DMS 273 (cell line): ENCODE data around the gene CALML6.

ENCODE experiments used
- DNase-seq: peaks from one replicate; lab custom pipeline; 2025; ENCODE audit not compliant: unreplicated experiment; lab: John Stamatoyannopoulos, UW

Gene CALML6

DNA sequence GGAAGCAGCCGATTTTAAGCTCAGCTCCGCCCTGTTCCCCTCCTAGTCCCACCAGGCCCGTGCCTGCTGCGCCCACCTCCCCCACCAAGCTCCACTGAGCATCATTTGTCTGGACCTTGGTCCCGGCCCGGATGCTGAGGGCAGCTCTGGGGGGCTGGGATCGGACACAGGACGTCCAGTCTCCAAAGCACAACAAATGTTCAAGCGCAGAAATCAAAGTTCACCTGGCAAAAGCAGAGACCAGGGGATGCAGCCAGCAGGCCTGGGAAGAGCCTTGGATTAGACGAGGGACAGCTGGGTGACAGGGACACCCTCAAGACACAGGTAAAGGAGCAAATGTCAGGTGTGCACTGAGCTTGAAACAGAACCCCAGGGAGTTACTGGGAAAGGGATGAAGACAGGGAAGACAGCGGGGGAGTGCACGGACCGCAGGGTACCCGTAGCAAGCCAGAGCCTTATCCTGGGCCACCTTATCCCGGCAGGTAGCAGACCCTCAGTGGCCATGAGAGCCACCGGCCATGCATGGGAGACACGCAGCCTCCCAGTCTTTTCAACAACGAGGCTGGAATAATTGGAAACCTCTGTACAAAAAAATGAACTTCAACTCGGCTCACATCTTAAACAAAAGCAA is 26.3 kb downstream of the CALML6 start:
- DNase-seq = no peak

GRCh38 chr1:1941868-1942752 is 27.1 kb downstream of the CALML6 start:
- DNase-seq = no peak

DNA sequence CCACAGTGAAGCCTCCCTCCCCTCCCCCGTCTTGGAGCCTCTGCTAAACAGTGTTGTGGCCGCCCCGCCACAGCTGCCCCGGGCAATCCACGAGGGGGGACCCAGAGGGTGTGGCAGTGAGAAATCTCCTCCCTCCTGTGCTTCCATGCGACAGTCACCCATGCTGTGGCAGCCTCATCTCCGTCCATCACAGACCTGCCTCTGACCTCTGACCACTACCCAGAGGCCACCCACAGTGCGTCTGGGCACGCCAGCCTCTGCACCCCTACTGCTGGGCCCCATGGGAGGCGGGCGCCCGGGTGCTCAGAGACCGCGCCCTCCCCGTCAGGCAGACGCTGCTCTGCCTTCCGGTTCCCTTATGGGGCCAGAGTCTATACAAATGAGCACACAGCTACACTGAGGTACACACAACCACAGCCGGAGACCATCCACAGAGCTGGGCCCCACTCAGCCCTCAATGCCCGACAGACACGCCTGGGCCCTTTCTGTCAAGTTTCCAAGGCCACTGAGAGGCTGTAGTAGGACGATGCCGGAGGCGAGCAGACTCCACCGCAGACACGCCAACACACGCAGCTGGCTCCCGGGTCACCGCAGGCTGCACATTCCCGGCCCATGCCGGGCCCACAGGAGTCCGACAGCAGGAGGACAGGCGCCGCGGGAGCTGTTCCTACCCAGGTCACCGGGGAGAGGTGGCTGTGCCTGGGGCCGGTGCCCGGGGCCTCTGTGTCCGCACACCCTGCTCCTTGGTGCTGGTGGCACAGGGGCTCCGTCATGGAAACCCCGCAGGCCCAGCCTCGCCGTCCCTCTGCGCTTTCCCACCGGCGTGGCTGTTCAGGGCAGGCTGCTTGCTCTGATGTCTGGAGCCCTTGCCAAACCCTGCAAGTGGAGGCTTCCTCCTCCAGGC is 27.9 kb downstream of the CALML6 start:
- no peak for DNase-seq

DNA sequence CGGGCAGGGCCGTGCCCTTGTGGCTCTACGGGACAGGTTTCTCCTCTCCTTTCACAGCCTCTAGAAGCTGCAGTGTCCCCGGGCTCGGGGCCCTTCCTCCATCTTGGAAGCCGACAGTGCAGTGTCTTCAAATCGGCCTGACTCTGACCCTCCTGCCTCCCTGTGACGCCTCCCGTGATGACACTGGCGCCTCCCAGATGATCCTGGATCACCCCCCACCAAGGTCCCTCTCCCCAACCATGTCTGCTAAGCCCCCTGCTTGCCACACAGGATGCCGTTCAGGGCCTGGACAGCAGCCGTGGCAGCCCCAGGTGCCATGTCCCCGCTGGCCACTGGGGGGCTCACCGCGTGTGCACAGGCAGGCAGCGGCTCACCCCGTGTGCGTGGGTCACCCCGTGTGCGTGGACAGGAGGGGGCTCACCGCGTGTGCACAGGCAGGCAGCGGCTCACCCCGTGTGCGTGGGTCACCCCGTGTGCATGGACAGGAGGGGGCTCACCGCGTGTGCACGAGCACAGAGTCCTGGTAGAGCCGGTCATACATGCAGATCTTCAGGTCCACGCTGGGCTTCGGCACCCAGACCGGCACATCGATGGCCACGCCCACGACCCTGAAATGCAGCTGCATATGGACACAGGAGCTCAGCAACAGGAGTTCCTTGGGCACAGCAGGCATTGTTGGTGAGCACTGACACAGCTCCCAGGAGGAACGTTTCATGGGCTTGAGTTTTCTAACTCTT is 28.9 kb downstream of the CALML6 start:
- peak; percentile 71 for DNase-seq

DNA sequence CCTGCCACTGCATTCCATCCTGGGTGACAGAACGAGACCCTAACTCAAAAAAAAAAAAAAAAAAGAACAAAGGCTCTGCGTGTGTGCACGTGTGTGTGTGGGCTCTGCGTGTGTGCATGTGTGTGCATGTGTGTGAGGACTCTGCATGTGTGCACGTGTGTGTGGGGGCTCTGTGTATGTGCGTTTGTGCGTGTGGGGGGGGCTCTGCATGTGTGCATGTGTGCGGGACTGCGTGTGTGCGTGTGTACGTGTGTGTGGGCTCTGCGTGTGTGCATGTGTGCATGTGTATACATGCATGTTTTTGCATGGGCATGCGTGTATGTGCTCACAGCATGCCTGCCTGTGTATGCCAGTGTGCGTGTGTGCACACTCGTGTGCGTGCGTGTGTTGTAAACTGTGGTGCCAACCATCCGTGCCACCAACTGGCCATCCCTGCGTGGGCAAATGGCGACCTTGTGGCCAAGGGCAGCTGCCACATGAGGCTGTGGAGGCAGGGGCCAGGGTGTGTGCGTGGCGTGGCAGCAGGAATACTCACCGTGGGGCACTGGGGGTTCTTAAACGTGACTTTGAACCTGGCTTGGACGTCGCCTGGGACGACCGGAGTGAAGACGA is 30.8 kb downstream of the CALML6 start:
- no peak for DNase-seq

DNA sequence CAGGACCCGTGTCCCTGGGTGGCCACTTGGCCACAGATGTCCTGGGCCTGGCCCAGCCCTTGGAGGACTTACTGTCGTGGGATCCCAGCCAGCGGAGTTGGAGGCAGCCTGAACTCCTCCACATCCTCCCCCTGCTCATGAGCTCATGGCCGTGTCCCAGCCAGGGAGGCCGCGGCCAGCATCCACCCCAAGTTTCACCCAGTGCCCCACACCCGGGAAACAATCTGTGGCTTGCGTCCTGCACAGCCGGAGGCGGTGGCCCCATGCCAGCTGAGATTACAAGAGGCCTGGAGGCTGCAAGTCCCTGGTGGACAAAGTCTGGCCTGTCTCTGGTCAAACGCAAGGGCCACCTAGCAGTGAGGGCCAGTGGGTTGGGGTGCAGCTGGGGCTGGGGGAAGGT is 31.5 kb downstream of the CALML6 start:
- peak; percentile 65 for DNase-seq

GRCh38 chr1:1947493-1947892 is 32.4 kb downstream of the CALML6 start:
- peak; percentile 85 for DNase-seq

DNA sequence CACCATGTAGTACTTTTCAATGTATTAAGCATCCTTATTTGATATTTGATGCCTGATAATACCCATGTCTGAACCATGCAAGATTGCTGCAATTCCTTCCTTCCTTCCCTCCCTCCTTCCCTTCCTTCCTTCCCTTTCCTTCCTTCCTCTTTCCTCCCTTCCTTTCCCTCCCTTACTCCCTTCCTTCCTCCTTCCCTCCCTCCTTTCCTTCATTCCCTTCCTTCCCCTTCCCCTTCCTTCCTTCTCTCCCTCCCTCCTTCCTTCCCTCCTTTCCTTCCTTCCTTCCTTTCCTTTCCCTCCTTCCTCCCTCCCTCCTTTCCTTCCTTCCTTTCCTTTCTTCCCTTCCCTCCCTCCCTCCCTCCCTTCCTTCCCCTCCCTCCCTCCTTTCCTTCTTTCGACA is 33.7 kb downstream of the CALML6 start:
- DNase-seq = no peak

- no peak for DNase-seq
Measured at GRCh38 chr1:1950940-1951339, 35.9 kb downstream of the CALML6 start.

DNA sequence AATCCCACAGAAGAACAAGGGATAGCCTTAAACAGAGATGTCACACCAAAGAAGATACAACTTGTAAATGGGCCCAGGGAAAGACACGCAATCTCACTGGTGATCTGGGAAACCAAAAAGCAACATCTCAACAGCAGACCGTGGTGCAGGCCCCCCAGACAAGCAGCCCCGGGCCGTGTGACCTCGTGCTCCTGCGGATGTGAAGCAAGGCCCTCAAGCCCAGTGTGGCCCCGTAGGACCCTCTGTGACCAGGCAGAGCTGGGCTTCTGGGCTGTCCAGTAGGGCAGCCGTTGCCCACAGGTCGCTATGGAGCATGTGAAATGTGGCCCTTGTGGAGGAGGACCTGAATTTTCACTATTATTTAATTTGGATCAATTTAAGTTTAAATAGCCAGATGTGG is 39.0 kb downstream of the CALML6 start:
- no peak for DNase-seq

DNA sequence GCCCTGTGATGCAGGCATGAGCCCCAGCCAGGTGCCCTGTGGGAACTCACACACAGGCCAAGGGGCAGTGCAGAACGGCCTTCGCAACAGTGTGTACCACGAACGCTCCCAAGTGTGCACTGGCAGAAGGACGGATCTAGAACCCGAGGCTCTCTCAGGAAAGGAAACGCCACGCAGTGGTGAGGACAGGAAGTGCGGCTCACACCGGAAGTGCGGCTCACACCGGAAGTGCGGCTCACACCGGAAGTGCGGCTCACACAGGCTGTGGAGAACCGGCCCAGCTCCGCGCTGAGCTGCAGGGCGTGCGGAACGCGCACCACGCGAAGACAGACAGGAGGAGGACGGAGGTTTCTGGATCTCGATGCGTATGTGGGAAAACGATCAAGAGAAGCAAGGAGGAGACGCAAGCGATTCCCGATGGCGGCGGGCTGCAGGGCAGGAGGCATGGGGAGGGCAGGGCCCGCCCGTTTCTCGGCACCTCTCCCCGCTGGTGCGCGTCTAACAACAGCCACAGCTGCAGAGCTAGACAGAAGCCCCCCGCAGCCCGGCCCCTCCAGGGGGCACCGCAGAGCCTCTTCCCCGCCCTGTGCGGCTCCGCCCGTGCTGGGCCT is 39.9 kb downstream of the CALML6 start:
- peak; percentile 56 for DNase-seq

- DNase-seq = no peak
Measured at GRCh38 chr1:1955621-1956094, 40.6 kb downstream of the CALML6 start.

DNA sequence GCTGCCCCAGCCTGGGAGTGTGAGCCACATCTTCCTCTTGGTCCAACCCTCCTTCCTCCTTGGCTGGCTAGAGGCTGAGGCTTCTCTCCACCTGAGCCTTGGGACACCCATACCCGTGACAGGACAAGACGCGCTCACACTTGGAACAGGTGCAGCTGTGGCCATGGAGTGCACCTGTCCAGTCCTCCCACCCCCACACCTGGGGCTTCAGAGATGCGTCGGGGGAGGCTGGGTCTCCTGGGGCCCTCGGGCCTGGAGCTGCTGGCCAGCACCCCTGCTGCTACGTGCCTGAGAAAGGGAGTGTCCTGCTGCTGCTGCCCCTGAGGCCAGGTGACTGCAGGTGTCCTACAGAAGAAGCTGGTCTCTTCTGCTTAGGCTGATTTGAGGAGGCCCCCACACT is 41.0 kb downstream of the CALML6 start:
- DNase-seq = no peak

GRCh38 chr1:1956586-1957532 is 41.8 kb downstream of the CALML6 start:
- no peak for DNase-seq

DNA sequence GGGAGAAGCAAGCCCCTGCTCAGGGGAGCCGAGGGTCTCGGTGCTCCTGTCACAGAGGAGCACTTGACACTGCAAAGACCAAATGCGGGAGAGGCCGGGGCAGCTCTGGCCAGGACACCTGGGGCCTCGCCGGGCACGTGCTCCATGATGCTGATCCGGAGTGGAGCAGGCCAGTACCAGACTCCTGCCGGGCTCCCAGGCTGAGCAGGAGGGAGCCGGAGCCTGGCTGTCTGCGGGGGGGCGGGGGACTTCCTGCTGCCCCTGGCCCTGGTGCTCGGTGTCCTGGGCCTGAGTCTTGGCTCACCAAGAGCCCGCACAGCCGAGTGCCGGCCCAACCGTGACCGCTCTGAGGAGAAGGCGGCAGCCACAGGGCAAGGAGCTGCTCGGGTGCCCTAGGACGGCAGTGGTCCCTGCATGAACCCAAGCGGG is 42.5 kb downstream of the CALML6 start:
- no peak for DNase-seq

DNA sequence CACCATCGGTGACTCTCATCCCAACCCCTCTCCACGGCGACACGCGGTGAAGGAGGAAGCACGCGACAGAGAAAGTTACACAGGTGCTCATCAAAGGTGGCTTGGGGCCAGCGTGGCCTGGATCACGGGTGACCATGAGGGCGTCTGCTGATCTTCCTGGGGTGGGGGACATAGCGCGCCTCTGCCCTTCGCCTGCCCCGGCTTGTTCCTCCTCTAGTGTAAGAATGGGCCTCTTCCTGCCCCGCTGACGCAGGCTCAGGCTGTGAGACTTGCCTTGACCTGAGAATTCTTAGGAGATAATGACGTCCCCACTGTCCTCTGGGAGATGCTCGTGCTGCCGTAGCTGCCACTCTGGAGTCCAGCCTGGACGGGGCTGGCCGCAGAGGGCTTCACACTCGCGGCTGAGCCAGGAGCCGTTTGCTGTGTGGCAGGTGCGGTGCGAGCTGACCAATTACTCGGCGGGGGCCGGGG is 43.0 kb downstream of the CALML6 start:
- DNase-seq = no peak

DNA sequence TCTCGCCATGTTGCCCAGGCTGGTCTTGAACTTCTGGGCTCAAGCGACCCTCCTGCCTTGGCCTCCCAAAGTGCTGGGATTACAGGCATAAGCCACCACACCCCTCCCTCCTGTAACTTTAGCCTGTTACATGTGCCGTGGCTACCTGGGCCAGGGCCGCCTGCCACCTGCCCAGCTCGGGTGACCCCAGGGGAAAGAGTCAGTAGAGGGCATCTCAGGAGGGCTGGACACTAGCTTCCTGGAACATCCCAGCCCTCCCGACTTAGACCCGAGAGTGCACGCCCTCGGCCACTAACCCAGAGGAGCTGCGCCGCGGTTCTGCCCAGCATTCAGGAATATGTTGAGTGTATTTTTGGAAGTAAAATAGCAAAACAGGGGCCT is 44.4 kb downstream of the CALML6 start:
- DNase-seq = no peak

- DNase-seq = peak; percentile 96
Measured at GRCh38 chr1:1959840-1960479, 44.9 kb downstream of the CALML6 start.
